GM19455 (cell line): Measurements from ENCODE around the gene SIRT2.
"Not testable (repeated sequence)": the region's sequence is repeated elsewhere in the genome, so short reads cannot be mapped to it uniquely, and the experiment has no call there.

ENCODE experiments used
- ATAC-seq: cut with Tn5 transposase; IDR thresholded peaks from one replicate; pipeline ENCODE4 v1.9.1; 2021; ENCODE audit not compliant: unreplicated experiment

The SIRT2 gene

GRCh38 chr19:38899447-38900201 is at the start of gene SIRT2, which contains the start of gene NFKBIB:
Gene SIRT2 (minus strand): TSS chr19:38899618. CDS start chr19:38899521, 97 bp downstream.
Gene NFKBIB (plus strand): TSS chr19:38899969. CDS start chr19:38900033, 64 bp downstream.
- peak; percentile 87 for ATAC-seq

- ATAC-seq, result no peak
These were observed 47.0 kb upstream of the SIRT2 start for GRCh38 chr19:38946229-38947010.

GRCh38 chr19:38945562-38946228 is 46.3 kb upstream of the SIRT2 start:
- no peak for ATAC-seq

- no peak for ATAC-seq
These were observed 45.6 kb upstream of the SIRT2 start for GRCh38 chr19:38944981-38945506.

- no peak for ATAC-seq
These were observed 43.2 kb upstream of the SIRT2 start for GRCh38 chr19:38942471-38943181.

- ATAC-seq, result no peak
These were observed 42.6 kb upstream of the SIRT2 start for GRCh38 chr19:38941979-38942378.

DNA sequence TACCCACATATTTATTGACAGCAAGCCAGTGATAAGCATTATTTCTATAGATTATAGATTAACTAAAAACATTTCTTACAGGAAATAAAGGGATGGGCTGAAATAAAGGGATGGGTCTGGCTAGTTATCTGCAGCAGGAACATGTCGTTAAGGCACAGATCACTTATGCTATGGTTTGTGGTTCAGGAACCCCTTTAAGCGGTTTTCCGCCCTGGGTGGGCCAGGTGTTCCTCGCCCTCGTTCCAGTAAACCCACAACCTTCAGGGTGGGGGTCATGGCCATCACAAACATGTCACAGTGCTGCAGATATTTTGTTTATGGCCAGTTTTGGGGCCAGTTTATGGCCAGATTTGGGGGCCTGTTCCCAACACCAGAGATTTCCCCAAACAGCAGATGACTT is 42.0 kb upstream of the SIRT2 start:
- not testable (repeated sequence) for ATAC-seq

- ATAC-seq, result no peak
These were observed 40.5 kb upstream of the SIRT2 start for GRCh38 chr19:38939957-38940356.

DNA sequence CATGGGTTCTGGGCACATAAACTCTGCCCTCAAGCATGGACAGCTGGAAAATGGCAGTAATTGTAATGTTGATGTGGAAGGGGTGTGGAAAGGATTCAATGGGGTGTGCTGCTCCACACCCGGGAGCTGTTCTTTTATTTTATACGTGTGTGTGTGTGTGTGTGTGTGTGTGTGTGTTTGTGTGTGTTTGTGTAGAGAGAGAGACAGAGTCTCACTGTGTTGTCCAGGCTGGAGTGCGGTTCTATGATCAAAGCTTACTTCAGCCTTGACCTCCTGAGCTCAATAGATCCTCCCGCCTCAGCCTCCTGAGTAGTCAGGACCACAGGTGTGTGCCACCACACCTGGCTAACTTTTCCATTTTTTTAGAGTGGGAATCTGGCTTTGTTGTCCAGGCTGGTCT is 34.1 kb upstream of the SIRT2 start:
- ATAC-seq, result no peak

GRCh38 chr19:38932425-38933179 is 33.2 kb upstream of the SIRT2 start:
- ATAC-seq, result no peak

- no peak for ATAC-seq
These were observed 32.0 kb upstream of the SIRT2 start for GRCh38 chr19:38931521-38931793.

DNA sequence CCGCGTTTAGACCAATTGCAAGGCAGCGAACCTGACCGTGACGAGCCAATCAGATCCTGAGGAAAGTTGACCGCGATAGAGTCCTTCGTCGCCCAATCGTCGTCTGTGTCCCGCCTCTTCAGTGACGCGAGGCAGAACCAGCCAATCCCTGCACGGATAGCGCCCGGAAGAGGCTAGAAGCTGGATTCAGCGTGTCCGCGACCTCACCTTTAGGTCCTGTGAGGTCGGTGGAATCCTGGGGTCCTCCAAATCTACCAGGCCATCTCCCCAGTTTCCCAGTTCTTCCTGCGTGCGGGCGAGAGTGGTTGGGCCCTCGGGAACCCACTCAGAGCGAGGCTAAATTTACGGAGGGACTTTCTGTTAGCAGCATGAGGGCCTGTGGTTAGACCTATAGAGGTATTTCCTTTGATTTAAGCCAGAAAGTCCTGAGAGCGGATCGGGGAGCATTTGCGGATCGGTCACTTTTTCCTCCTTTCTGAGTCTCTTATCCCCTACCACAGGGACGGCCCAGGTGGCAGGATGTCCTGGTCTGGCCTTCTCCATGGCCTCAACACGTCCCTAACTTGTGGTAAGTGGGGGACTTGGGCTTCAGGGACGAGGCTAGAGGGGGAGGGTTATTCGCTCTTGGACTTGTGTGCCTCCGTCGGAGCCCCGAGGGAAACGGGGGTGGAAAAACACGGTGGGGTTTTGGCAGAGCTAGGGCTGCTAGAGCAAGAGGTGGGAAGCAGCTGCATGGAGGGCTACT is 31.5 kb upstream of the SIRT2 start, which contains the start of gene MRPS12:
MRPS12 (plus strand) TSS at position 169 of the 745 bp plus-strand sequence; CDS start at position 520, 351 bp downstream.
- peak; percentile 92 for ATAC-seq

- ATAC-seq, result peak; percentile 57
These were observed 30.7 kb upstream of the SIRT2 start, which contains the start of gene SARS2 for GRCh38 chr19:38929929-38930775. Gene SARS2 (minus strand): TSS chr19:38930763. CDS start chr19:38930736, 27 bp downstream.

- no peak for ATAC-seq
These were observed 29.1 kb upstream of the SIRT2 start for GRCh38 chr19:38928391-38929001.

GRCh38 chr19:38924388-38924787 is 25.0 kb upstream of the SIRT2 start:
- ATAC-seq, result no peak

DNA sequence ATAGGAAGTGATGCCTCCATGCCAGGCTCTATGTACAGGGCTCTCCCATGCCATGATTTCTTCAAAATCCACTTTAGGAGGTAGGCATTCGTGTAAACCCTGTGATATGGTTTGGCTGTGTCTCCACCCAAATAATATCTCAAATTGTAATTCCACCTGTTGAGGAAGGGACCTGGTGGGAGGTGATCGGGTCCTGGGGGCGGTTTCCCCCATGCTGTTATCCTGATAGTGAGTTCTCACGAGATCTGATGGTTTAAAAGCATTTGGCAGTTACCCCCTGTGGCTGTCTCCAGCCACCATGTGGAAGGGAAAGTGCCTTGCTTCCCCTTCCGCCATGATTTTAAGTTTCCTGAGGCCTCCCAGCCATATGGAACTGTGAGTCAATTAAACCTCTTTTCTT is 23.1 kb upstream of the SIRT2 start:
- ATAC-seq, result no peak

DNA sequence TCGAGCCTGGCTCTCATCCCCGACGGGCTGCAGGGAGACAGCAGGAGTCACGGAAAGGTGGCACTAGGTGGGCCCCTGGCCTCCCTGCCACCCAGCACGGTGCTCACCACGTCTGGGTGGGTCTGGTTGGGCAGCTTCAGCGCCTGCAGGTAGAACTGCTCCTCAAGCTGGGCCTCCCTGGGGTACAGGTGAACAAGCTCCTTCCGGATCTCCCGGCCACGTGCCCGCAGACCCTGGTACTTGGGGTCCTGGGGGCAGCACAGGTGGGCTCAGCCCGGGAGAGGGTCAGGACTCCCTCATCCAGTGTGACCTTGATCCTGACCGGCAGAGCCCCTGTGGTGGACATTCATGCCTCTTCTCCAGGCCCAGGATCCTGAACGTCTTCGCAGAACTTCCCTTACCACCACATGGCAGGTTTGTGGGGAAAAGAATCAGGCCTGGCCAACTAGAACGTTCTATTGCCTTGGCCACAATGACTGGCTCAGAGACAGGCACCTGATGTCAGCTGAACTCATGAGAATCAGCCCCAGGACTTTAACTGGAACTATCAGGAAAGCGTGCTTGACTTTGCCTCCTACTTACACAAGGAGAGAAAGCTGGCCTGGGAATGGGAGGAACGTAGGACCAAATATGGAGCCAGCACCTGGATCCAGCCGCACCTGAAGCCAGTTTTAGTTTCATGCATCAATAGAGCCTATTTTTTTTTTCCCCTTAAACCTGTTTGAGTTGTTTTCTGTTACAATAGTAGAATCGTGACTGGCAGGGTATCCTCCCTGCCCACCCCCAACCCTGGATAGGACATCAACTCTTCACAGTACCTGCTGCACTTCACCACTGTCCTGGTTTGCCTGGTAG is 22.2 kb upstream of the SIRT2 start:
- ATAC-seq, result no peak
